Right cardiac atrium (tissue), 5 donors: ENCODE measurements around the gene ZNHIT1. TPM values are rescaled to one million over a fixed set of nuclear protein-coding genes. Genes with fewer than 3 reads are reported as not detected.
A peak's percentile ranks its signal among the peaks of the same experiment; 100 is the strongest.
"Not testable (repeated sequence)": the region's sequence is repeated elsewhere in the genome, so short reads cannot be mapped to it uniquely, and the experiment has no call there.

Experiments
- ATAC-seq, 2 donors: fragments of 200-7000 bp; cut with Tn5 transposase; one replicate each; pipeline versions ENCODE4 v1.8.0 to v1.9.1; 2020; ENCODE audit warnings: moderate library complexity in 2 of 2, mild to moderate bottlenecking in 1 of 2
- DNase-seq, 3 donors: peaks; one replicate each; pipeline ENCODE4 v3.0.0-alpha.2; 2020
- H3K27ac ChIP-seq: one replicate; pipeline ENCODE4 v1.5.1; 2013; ENCODE audit warnings: mild to moderate bottlenecking, low read length, control low read depth, moderate library complexity
- H3K27me3 ChIP-seq: one replicate; pipeline ENCODE4 v1.6.1; 2013; ENCODE audit not compliant: control insufficient read depth, insufficient read depth
- H3K4me1 ChIP-seq: one replicate; pipeline ENCODE4 v1.6.1; 2013; ENCODE audit warnings: low read length; ENCODE audit not compliant: control insufficient read depth, insufficient read depth
- H3K4me3 ChIP-seq: one replicate; pipeline ENCODE4 v1.5.1; 2013; ENCODE audit warnings: low read length, control low read depth
- H3K9me3 ChIP-seq: one replicate; pipeline ENCODE4 v1.6.1; 2013; ENCODE audit warnings: low read length; ENCODE audit not compliant: control insufficient read depth
- WGBS: extraction: QIAGEN DNeasy Blood & Tissue Kit; methylation state at CpG from one replicate; pipeline ENCODE4 v1.1.7; 2013; 5-methylcytosine and 5-hydroxymethylcytosine counted together
- intact Hi-C, 4 donors: fragments of 100-400 bp; cut with DNase I; formaldehyde crosslinking; loops; one replicate each; pipeline versions ENCODE4 v1.11.0 to v1.14.0; 2022 to 2023
- polyA plus RNA-seq: library from polyadenylated mRNA; stranded (reverse); fragments of 200-250 nt; gene quantifications from one replicate; pipeline ENCODE4 v1.2.3, GENCODE V29; 2013
- total RNA-seq, 4 donors: library from RNA; stranded (reverse); fragmentation: NEBNext Ultra II Directional; extraction: Animal tissue kit (Norgen Biotek cat#: 25700); gene quantifications; one replicate each; pipeline ENCODE4 v1.2.1, GENCODE V29; 2021
- donor health status: healthy with polysubstance abuse.
- donor health status: DM: no; HTN: yes; CAD: no.
- donor health status: DM: no; HTN: no; CAD: no.
- donor health status: DM: no; HTN: yes; CAD: no; lungs with severe emphysema.
- donor health status: DM: yes; HTN: yes; CAD: no.

The ZNHIT1 gene
- total and polyA plus RNA-seq, 5 donors: 51.5 to 108 (median 57.2) TPM

GRCh38 chr7:101244375-101245146 is 26.6 kb downstream of the ZNHIT1 start, which contains the start of gene FIS1:
Gene FIS1, minus strand, starts transcription at chr7:101245081. Its CDS starts 77 bp downstream, at chr7:101245004.
- H3K27me3 ChIP-seq: no peaks in the 10 kb centered on the region
- peak; percentile 95 to 98 (median 98) for DNase-seq
- H3K4me3 ChIP-seq: peak within 1 kb of the TSS; percentile 73
- intact Hi-C loops: no loop called here
- H3K4me1 ChIP-seq: no peaks in the 10 kb centered on the region
- WGBS: under 1% methylated on average over 45 of the region's 45 CpGs
- ATAC-seq: peak; percentile 98
- H3K9me3 ChIP-seq: no peaks in the 10 kb centered on the region
- peak within 1 kb of the TSS; percentile 94 for H3K27ac ChIP-seq

- no peaks in the 10 kb centered on the region for H3K4me1 ChIP-seq
- intact Hi-C loops: no loop called here
- H3K27me3 ChIP-seq: no peaks in the 10 kb centered on the region
- peak in 1 of 3 donors; percentile 23 for DNase-seq
- H3K9me3 ChIP-seq: no peaks in the 10 kb centered on the region
- 28% methylated on average over 32 of the region's 32 CpGs for WGBS
- peak overlapping the region; percentile 54 for H3K27ac ChIP-seq
- no peak for ATAC-seq
- peak overlapping the region; percentile 73 for H3K4me3 ChIP-seq
These were observed 27.2 kb downstream of the ZNHIT1 start for GRCh38 chr7:101245147-101245668.

DNA sequence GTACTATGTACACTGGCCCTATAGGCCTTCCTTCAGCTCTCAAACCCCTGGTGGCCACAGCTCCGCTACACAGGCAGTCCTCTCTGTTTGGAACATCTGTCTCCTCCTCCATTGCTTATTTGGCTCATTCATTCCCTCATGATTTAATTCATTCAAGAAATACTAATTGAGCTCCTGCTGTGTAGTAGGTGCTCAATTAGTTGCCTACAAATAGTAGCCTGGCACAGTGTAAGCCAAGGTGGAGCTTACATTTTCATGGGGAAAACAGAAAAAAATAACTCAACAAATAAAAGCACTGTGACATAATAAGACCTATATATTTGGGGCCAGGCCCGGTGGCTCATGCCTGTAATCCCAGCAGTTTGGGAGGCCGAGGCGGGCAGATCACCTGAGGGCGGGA is 30.3 kb downstream of the ZNHIT1 start:
- 95% methylated on average over 5 of the region's 5 CpGs for WGBS
- no peak for DNase-seq
- Histone ChIP-seq H3K27ac (no peak overlapping the region), H3K4me1 (peaks cover 4% of the 10 kb centered on the region), H3K9me3 (no peaks in the 10 kb centered on the region), H3K4me3 (no peak overlapping the region), H3K27me3 (no peaks in the 10 kb centered on the region)
- ATAC-seq: no peak
- intact Hi-C loops: no loop called here

- H3K9me3 ChIP-seq: no peaks in the 10 kb centered on the region
- no peak overlapping the region for H3K4me3 ChIP-seq
- intact Hi-C loops: loop anchor here in 1 of 4 donors (5.0 kb wide), 1 partner anchor 33 kb away; the partner anchor contains the start of genes PLOD3 and ZNHIT1
- H3K4me1 ChIP-seq: peaks cover 4% of the 10 kb centered on the region
- DNase-seq: no peak
- H3K27me3 ChIP-seq: no peaks in the 10 kb centered on the region
- H3K27ac ChIP-seq: no peak overlapping the region
- ATAC-seq: no peak
- 92% methylated on average over 3 of the region's 3 CpGs for WGBS
These were observed 32.4 kb downstream of the ZNHIT1 start for GRCh38 chr7:101250324-101250723.

DNA sequence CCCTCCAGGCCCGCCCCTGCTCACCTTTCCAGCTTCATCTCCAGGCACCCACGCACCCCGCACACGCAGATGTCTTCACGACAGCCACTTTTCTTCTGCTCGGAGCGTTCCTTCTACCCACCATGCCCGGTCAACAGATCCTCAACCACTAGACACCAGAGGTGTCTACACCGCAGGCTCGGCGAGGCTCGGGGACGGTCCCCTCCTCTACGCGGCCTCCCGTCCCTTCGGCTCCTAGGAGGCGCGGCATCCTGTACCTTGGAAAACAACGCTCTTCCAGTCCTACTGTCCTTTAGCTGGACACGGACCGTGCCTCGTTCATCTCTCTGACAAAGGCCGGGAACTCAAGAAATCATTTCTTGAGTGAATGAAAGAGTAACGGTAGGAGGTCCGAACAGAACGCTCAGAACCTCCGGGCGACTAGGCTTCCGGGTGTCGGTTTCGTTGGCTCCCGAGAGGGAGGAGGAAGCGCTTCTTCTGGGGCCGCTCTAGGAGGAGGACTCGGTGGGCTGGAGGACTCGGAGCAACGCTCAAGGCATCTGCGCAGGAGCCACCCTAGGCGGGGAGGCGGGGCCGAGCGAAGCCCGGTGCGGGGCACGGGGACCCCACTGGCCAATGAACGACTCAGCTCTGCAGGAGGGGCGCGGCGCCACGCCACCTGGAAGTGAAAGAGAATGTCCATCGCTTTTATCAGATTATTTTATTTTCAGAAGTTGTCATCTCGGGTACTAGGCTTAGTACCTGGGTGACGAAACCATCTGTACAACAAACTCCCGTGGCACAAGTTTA is 34.1 kb downstream of the ZNHIT1 start:
- H3K4me1 ChIP-seq: peaks cover 4% of the 10 kb centered on the region

GRCh38 chr7:101253199-101253598 is 35.2 kb downstream of the ZNHIT1 start:
- not testable (repeated sequence) for H3K9me3 ChIP-seq, H3K27me3 ChIP-seq, H3K4me1 ChIP-seq, H3K27ac ChIP-seq, ATAC-seq, H3K4me3 ChIP-seq, DNase-seq
- WGBS: 81% methylated on average over 5 of the region's 5 CpGs
- intact Hi-C loops: loop anchor here in 1 of 4 donors (5.0 kb wide), 1 partner anchor 36 kb away; the partner anchor contains the start of genes PLOD3 and ZNHIT1

More for the DNA sequence above, 34.1 kb downstream of the ZNHIT1 start:
- peak; percentile 99 to 100 (median 100) for DNase-seq
- H3K9me3 ChIP-seq: no peaks in the 10 kb centered on the region
- ATAC-seq: peak; percentile 100
- under 1% methylated on average over 55 of the region's 55 CpGs for WGBS
- H3K27me3 ChIP-seq: no peaks in the 10 kb centered on the region
- H3K4me3 ChIP-seq: peak overlapping the region; percentile 91
- intact Hi-C loops: loop anchor here in 1 of 4 donors (5.0 kb wide), 1 partner anchor 35 kb away; the partner anchor contains the start of genes PLOD3 and ZNHIT1
- H3K27ac ChIP-seq: peak overlapping the region; percentile 8

GRCh38 chr7:101255796-101256195 is 37.8 kb downstream of the ZNHIT1 start:
- peaks cover 4% of the 10 kb centered on the region for H3K4me1 ChIP-seq
- no peak overlapping the region for H3K4me3 ChIP-seq
- no peaks in the 10 kb centered on the region for H3K27me3 ChIP-seq
- no peak for DNase-seq
- no peaks in the 10 kb centered on the region for H3K9me3 ChIP-seq
- WGBS: 73% methylated on average over 4 of the region's 4 CpGs
- no peak for ATAC-seq
- intact Hi-C loops: no loop called here
- no peak overlapping the region for H3K27ac ChIP-seq

- Histone ChIP-seq H3K4me1 (no peaks in the 10 kb centered on the region), H3K4me3 (no peak overlapping the region), H3K9me3 (no peaks in the 10 kb centered on the region), H3K27me3 (no peaks in the 10 kb centered on the region), H3K27ac (no peak overlapping the region)
- intact Hi-C loops: no loop called here
- 57% methylated on average over 7 of the region's 7 CpGs for WGBS
- ATAC-seq (no peak), DNase-seq (no peak)
These were observed 40.3 kb downstream of the ZNHIT1 start for GRCh38 chr7:101258243-101258731.

GRCh38 chr7:101264102-101264706 is 46.2 kb downstream of the ZNHIT1 start:
- intact Hi-C loops: not testable (repeated sequence)
- peak; percentile 31 to 37 for ATAC-seq

DNA sequence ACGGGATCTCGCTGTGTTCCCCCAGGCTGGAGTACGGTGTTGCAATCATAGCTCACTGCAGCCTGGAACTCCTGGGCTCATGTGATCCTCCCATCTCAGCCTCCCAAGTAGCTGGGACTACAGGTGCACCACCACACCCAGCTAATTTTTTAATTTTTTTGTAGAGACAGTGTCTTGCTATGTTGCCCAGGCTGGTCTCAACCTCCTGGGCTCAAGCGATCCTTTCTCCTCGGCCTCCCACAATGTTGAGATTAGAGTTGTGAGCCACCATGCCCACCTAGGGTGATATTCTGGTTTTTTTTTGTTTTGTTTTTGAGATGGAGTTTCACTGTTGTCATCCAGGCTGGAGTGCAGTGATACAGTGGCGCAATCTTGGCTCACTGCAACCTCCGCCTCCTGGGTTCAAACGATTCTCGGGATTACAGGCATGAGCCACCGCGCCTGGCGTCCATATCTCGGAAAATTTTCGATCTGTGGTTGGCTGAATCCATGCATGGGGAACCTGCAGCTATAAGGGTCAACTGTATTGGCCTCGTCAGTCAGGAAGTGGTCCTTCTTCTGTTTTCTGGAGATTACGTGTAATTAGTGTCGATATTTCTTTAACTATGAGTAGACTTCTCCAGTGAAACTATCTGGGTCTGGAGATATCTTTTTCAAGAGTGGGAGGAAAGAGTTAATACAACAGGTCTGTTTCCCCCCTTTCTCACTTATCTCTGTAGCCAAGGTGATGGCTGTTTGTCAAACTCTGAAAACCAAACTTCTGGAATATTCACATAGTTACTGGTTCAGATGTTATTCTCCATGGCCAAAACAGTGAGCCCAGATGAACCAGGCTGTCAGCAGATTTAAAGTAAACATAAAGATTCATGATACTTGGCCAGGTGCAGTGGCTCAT is 47.9 kb downstream of the ZNHIT1 start:
- H3K4me1 ChIP-seq: no peaks in the 10 kb centered on the region
- intact Hi-C loops: no loop called here
- H3K27me3 ChIP-seq: no peaks in the 10 kb centered on the region
- H3K9me3 ChIP-seq: no peaks in the 10 kb centered on the region
- no peak for ATAC-seq
- 59% methylated on average over 17 of the region's 17 CpGs for WGBS
- no peak for DNase-seq
- H3K27ac ChIP-seq: no peak overlapping the region
- no peak overlapping the region for H3K4me3 ChIP-seq

More at GRCh38 chr7:101264102-101264706, 46.2 kb downstream of the ZNHIT1 start:
- not testable (repeated sequence) for H3K4me1 ChIP-seq, H3K27ac ChIP-seq, DNase-seq, H3K4me3 ChIP-seq, H3K27me3 ChIP-seq, H3K9me3 ChIP-seq
- WGBS: 40% methylated on average over 6 of the region's 6 CpGs
